DMS 273 (cell line): ENCODE results near the gene DAD1.
A peak's percentile ranks its signal among the peaks of the same experiment; 100 is the strongest.
"Not testable (repeated sequence)": the region's sequence is repeated elsewhere in the genome, so short reads cannot be mapped to it uniquely, and the experiment has no call there.

ENCODE experiments used
- DNase-seq: peaks from one replicate; lab custom pipeline; 2025; ENCODE audit not compliant: unreplicated experiment; lab: John Stamatoyannopoulos, UW

Gene DAD1

GRCh38 chr14:22553861-22554497 lies 35.0 kb downstream of the DAD1 start:
- DNase-seq: not testable (repeated sequence)

- no peak for DNase-seq
Observed at GRCh38 chr14:22553445-22553844, 35.6 kb downstream of the DAD1 start.

GRCh38 chr14:22552827-22553076 lies 36.3 kb downstream of the DAD1 start:
- DNase-seq: no peak

- no peak for DNase-seq
Observed at GRCh38 chr14:22552001-22552826, 36.8 kb downstream of the DAD1 start.

GRCh38 chr14:22551605-22551997 lies 37.4 kb downstream of the DAD1 start:
- no peak for DNase-seq

GRCh38 chr14:22549981-22550673 lies 38.9 kb downstream of the DAD1 start:
- peak; percentile 67 for DNase-seq

- DNase-seq: no peak
Observed at GRCh38 chr14:22549324-22549962, 39.6 kb downstream of the DAD1 start.

GRCh38 chr14:22547948-22548750 lies 40.9 kb downstream of the DAD1 start:
- peak; percentile 75 for DNase-seq

- DNase-seq: peak; percentile 25
Observed at GRCh38 chr14:22547313-22547947, 41.6 kb downstream of the DAD1 start.

GRCh38 chr14:22546722-22547071 lies 42.3 kb downstream of the DAD1 start:
- no peak for DNase-seq

GRCh38 chr14:22545842-22546721 lies 42.9 kb downstream of the DAD1 start:
- no peak for DNase-seq

GRCh38 chr14:22544881-22545420 lies 44.1 kb downstream of the DAD1 start:
- no peak for DNase-seq

- DNase-seq: no peak
Observed at GRCh38 chr14:22544406-22544805, 44.6 kb downstream of the DAD1 start.

- not testable (repeated sequence) for DNase-seq
Observed at GRCh38 chr14:22543570-22544357, 45.3 kb downstream of the DAD1 start.

GRCh38 chr14:22542360-22542759 lies 46.7 kb downstream of the DAD1 start:
- no peak for DNase-seq

- DNase-seq: no peak
Observed at GRCh38 chr14:22541721-22542120, 47.3 kb downstream of the DAD1 start.

- no peak for DNase-seq
Observed at GRCh38 chr14:22540811-22541360, 48.1 kb downstream of the DAD1 start.

- no peak for DNase-seq
Observed at GRCh38 chr14:22540293-22540692, 48.7 kb downstream of the DAD1 start.
